Bronchial epithelial cell (primary cell): ENCODE data around the gene PTCH2. TPM values are rescaled to one million over a fixed set of nuclear protein-coding genes. Genes with fewer than 3 reads are reported as not detected.
"Not testable (repeated sequence)": the region's sequence is repeated elsewhere in the genome, so short reads cannot be mapped to it uniquely, and the experiment has no call there.

ENCODE experiments used
- DNase-seq: peaks from one replicate; pipeline ENCODE4 v3.0.0-alpha.2; 2010; ENCODE audit warnings: low read depth
- FAIRE-seq: peaks from 2 replicates; lab custom pipeline; 2011; peaks lifted over from hg19 to GRCh38; lab: Jason Lieb, UNC
- H3K27me3 ChIP-seq: 2 replicates; pipeline ENCODE4 v1.5.1; 2011; ENCODE audit warnings: low read length; ENCODE audit not compliant: control insufficient read depth, insufficient read depth
- H3K36me3 ChIP-seq: 2 replicates; pipeline ENCODE4 v1.5.1; 2011; ENCODE audit warnings: low read length; ENCODE audit not compliant: control insufficient read depth, insufficient read depth
- H3K4me3 ChIP-seq: 2 replicates; pipeline ENCODE4 v1.5.1; 2011; ENCODE audit warnings: mild to moderate bottlenecking, low read depth, low read length, control low read depth
- CTCF ChIP-seq: IDR thresholded peaks from 2 replicates; pipeline ENCODE4 v1.5.1; 2011; ENCODE audit warnings: mild to moderate bottlenecking, moderate library complexity, low read length, control low read depth, inconsistent platforms; ENCODE audit not compliant: insufficient read depth, severe bottlenecking
- total RNA-seq: library from RNA; depleted of rRNA; stranded (reverse); fragments of >200 nt; gene quantifications from 2 replicates; pipeline ENCODE4 v1.2.1, GENCODE V29; 2014

Gene PTCH2
- total RNA-seq, 1 donor from 2014 or later: not detected

DNA sequence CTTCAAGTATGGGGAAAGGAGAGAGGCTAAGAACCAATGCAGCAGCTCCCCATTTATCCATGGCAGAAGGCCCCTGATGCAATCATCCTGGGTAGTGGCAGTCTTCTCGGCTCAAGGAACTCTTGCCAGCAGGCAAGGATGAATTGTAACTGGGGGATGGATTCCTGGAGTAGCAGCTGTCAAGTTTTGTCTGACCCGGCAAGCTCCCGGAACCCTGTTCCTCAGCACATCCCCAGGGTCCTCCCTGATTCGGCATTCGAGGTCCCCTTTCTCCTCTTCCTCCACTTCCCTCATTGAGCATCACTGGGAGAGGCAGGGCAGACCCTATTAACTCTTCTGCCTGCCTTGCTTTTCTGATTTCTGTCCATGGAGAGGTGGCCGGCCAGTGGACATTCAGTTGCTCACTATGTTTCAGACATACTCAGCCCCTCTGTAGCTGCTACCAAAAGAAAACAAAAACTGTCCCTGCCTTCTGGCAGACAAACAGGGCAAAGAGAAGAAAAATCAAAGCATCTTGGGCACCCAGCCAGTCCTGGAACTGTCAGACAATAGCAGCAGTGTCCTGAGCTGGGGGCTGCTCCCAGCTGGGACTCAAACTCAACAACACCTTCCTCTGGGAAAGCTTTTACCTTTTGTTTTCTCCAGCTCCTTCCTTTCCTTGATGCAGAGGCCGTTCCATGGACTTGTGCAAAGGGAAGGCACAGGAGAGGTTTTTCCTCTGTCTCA lies 5.6 kb upstream of the PTCH2 start:
- Histone ChIP-seq H3K36me3 (no peaks in the 10 kb centered on the region), H3K4me3 (no peak overlapping the region), H3K27me3 (no peaks in the 10 kb centered on the region)
- no peak for TF ChIP-seq CTCF
- DNase-seq (no peak), FAIRE-seq (peak; percentile 84)

DNA sequence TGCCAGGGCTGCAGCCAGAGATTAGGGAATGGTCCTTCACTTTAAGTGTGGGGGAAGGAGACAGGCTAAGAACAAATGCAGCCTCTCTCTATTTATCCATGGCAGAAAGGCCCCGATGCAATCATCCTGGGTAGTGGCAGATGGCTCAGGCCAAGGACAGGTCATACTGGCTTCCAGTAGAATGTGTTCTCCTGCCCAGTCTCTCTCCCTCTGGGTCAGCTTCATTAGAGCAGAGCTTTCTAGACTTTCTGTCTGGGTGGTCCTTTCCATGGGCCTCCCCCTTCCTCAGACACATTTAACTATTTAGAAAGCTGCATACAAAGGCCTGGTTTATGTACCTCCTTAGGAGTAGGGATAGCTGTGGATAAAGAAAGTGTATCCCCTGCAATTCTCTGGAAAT lies 4.8 kb upstream of the PTCH2 start:
- DNase-seq (no peak), FAIRE-seq (no peak)
- no peak for TF ChIP-seq CTCF
- no peaks in the 10 kb centered on the region for H3K27me3 ChIP-seq
- H3K4me3 ChIP-seq: no peak overlapping the region
- H3K36me3 ChIP-seq: no peaks in the 10 kb centered on the region

DNA sequence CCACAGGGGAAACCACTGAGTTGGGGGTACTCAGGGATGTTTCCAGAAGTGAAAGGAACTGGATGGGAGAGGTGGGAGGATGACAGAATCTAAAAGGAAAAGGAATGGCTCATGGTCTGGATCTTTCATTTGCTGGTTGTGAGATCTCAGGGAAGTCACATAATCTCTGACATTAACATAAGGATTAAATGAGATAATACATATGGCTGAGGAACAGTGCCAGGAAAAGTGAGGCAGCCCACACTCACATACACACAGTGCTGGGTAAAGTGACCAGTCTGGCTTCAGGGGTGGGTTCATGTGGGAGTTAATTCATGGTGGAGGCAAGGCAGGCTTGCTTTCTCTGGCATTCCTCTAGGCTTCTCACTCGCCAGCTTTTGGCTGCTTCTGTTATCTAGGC lies 3.9 kb upstream of the PTCH2 start:
- FAIRE-seq (no peak), DNase-seq (no peak)
- no peaks in the 10 kb centered on the region for H3K36me3 ChIP-seq
- no peak overlapping the region for H3K4me3 ChIP-seq
- TF ChIP-seq CTCF: no peak
- no peaks in the 10 kb centered on the region for H3K27me3 ChIP-seq

- no peak for TF ChIP-seq CTCF
- Histone ChIP-seq H3K36me3 (no peaks in the 10 kb centered on the region), H3K27me3 (no peaks in the 10 kb centered on the region), H3K4me3 (no peak overlapping the region)
- DNase-seq: no peak
- peak; percentile 40 for FAIRE-seq
Observed at GRCh38 chr1:44842486-44842861, 579 bp downstream of the PTCH2 start.

- FAIRE-seq (no peak), DNase-seq (no peak)
- TF ChIP-seq CTCF: no peak
Observed at GRCh38 chr1:44839576-44839975, 3.5 kb downstream of the PTCH2 start.

GRCh38 chr1:44838294-44838693 lies 4.8 kb downstream of the PTCH2 start:
- H3K4me3 ChIP-seq, H3K27me3 ChIP-seq, DNase-seq, H3K36me3 ChIP-seq, FAIRE-seq: not testable (repeated sequence)

More at GRCh38 chr1:44839576-44839975, 3.5 kb downstream of the PTCH2 start:
- H3K4me3 ChIP-seq: no peak overlapping the region
- no peaks in the 10 kb centered on the region for H3K36me3 ChIP-seq
- H3K27me3 ChIP-seq: no peaks in the 10 kb centered on the region
